Fibroblast of lung (primary cell): ENCODE results near the gene C17orf50. TPM values are rescaled to one million over a fixed set of nuclear protein-coding genes. Genes with fewer than 3 reads are reported as not detected.
A peak's percentile ranks its signal among the peaks of the same experiment; 100 is the strongest.

Experiments used
- DNase-seq, 2 donors: peaks; one replicate each; pipeline versions ENCODE4 v3.0.0 to v3.0.0-alpha.2; 2010; ENCODE audit warnings: low read depth in 2 of 2
- H2AFZ ChIP-seq: 2 replicates; pipeline ENCODE4 v1.5.1; 2012; ENCODE audit warnings: low read length, control low read depth, inconsistent platforms
- H3K27ac ChIP-seq: 2 replicates; pipeline ENCODE4 v1.5.1; 2011; ENCODE audit warnings: low read length, control low read depth; ENCODE audit not compliant: insufficient read depth
- H3K27me3 ChIP-seq: 2 replicates; pipeline ENCODE4 v1.5.1; 2011; ENCODE audit warnings: mild to moderate bottlenecking, low read length; ENCODE audit not compliant: control insufficient read depth, insufficient read depth
- H3K36me3 ChIP-seq: 2 replicates; pipeline ENCODE4 v1.5.1; 2011; ENCODE audit warnings: low read length; ENCODE audit not compliant: control insufficient read depth, insufficient read depth
- H3K4me1 ChIP-seq: 2 replicates; pipeline ENCODE4 v1.5.1; 2011; ENCODE audit warnings: low read length; ENCODE audit not compliant: control insufficient read depth, insufficient read depth; ENCODE audit errors: extremely low read depth
- H3K4me2 ChIP-seq: 2 replicates; pipeline ENCODE4 v1.5.1; 2011; ENCODE audit warnings: low read length, control low read depth; ENCODE audit not compliant: insufficient read depth; ENCODE audit errors: extremely low read depth
- H3K4me3 ChIP-seq, 4 experiments: fragments of 200-600 bp in 1 of 4; sonication (generic) in 1 of 4; replicated peaks in 1 of 4; 2 replicates each; pipeline ENCODE4 v1.5.1; 2011 to 2016; ENCODE audit warnings: low read length in 4 of 4, low read depth in 3 of 4, mild to moderate bottlenecking in 3 of 4, control low read depth in 2 of 4, inconsistent platforms in 1 of 4, mixed read lengths in 1 of 4; ENCODE audit not compliant: insufficient read depth in 1 of 4; ENCODE audit errors: control extremely low read depth in 1 of 4
- H3K79me2 ChIP-seq: 2 replicates; pipeline ENCODE4 v1.5.1; 2012; ENCODE audit warnings: mild to moderate bottlenecking, low read length, inconsistent platforms; ENCODE audit not compliant: control insufficient read depth, insufficient read depth
- H3K9ac ChIP-seq: 2 replicates; pipeline ENCODE4 v1.5.1; 2011; ENCODE audit warnings: mild to moderate bottlenecking, low read length, control low read depth; ENCODE audit not compliant: insufficient read depth
- H3K9me3 ChIP-seq: 2 replicates; pipeline ENCODE4 v1.5.1; 2012; ENCODE audit warnings: low read depth, low read length; ENCODE audit not compliant: control insufficient read depth, insufficient read depth
- H4K20me1 ChIP-seq: 2 replicates; pipeline ENCODE4 v1.5.1; 2011; ENCODE audit warnings: low read length; ENCODE audit not compliant: control insufficient read depth, insufficient read depth; ENCODE audit errors: extremely low read depth
- EZH2 ChIP-seq: IDR thresholded peaks from 2 replicates; pipeline ENCODE4 v1.5.1; 2012; ENCODE audit warnings: low read length, control low read depth, mild to moderate bottlenecking; ENCODE audit errors: missing control alignments
- polyA plus RNA-seq, 2 donors: library from polyadenylated mRNA; depleted of rRNA in 1 of 2; stranded (reverse) in 1 of 2; unstranded in 1 of 2; fragments of >200 nt; gene quantifications; 2 replicates each; pipeline ENCODE4 v1.2.1, GENCODE V29; 2011 to 2012; ENCODE audit warnings: missing spikeins in 1 of 2
- total RNA-seq: library from RNA; depleted of rRNA; stranded (reverse); fragments of >200 nt; gene quantifications from 2 replicates; pipeline ENCODE4 v1.2.1, GENCODE V29; 2014
- TF ChIP-seq, protein P1 (sequence below), 2 donors: IDR thresholded peaks in 1 of 2; conservative IDR thresholded peaks in 1 of 2; 1 replicate in 1 of 2; 2 replicates in 1 of 2; pipeline ENCODE4 v1.5.1; 2011 to 2012; ENCODE audit warnings: low read length in 2 of 2, control low read depth in 1 of 2, inconsistent platforms in 1 of 2, low read depth in 1 of 2, mild to moderate bottlenecking in 1 of 2

Gene C17orf50
- total and polyA plus RNA-seq, 2 donors (not counting 1 experiment from before 2014, with no cell fraction given) = not detected

DNA sequence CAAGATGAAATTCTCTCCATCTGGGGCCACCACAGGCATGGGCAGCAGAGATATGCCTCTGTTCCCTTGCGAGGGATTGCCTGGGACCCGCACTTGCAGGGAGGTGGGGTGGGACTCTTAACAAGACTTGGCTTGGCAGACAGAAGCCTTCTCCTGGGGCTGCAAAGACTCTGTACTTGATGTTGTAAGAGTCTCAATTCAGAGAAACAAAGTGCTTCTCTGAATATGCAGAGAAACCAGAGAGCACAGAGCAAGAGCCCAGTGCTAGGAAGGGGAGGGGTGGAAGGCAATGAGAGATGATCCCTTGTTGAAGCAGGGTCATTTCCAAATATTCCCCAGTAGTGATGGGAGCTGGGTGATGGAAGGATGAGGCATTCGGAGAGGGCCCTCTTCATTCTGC, 32.6 kb downstream of the C17orf50 start:
- Histone ChIP-seq H3K79me2 (no peaks in the 10 kb centered on the region), H3K9me3 (no peaks in the 10 kb centered on the region), H4K20me1 (no peaks in the 10 kb centered on the region), H3K9ac (no peak overlapping the region), H3K36me3 (no peaks in the 10 kb centered on the region), H3K4me2 (no peak overlapping the region), H2AFZ (no peak overlapping the region), H3K27ac (no peak overlapping the region), H3K27me3 (peaks cover 55% of the 10 kb centered on the region), H3K4me3 (no peak overlapping the region), H3K4me1 (peaks cover 7% of the 10 kb centered on the region)
- TF ChIP-seq EZH2 = no peak
- TF ChIP-seq, protein P1, sequence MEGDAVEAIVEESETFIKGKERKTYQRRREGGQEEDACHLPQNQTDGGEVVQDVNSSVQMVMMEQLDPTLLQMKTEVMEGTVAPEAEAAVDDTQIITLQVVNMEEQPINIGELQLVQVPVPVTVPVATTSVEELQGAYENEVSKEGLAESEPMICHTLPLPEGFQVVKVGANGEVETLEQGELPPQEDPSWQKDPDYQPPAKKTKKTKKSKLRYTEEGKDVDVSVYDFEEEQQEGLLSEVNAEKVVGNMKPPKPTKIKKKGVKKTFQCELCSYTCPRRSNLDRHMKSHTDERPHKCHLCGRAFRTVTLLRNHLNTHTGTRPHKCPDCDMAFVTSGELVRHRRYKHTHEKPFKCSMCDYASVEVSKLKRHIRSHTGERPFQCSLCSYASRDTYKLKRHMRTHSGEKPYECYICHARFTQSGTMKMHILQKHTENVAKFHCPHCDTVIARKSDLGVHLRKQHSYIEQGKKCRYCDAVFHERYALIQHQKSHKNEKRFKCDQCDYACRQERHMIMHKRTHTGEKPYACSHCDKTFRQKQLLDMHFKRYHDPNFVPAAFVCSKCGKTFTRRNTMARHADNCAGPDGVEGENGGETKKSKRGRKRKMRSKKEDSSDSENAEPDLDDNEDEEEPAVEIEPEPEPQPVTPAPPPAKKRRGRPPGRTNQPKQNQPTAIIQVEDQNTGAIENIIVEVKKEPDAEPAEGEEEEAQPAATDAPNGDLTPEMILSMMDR (conservative IDR thresholded peaks at IDR 0.05 in 1 of 2, IDR thresholded peaks at IDR 0.05 in 1 of 2; ENCODE audit: low read depth in 1 of 2, low read length in 2 of 2) = no peak
- DNase-seq = no peak

DNA sequence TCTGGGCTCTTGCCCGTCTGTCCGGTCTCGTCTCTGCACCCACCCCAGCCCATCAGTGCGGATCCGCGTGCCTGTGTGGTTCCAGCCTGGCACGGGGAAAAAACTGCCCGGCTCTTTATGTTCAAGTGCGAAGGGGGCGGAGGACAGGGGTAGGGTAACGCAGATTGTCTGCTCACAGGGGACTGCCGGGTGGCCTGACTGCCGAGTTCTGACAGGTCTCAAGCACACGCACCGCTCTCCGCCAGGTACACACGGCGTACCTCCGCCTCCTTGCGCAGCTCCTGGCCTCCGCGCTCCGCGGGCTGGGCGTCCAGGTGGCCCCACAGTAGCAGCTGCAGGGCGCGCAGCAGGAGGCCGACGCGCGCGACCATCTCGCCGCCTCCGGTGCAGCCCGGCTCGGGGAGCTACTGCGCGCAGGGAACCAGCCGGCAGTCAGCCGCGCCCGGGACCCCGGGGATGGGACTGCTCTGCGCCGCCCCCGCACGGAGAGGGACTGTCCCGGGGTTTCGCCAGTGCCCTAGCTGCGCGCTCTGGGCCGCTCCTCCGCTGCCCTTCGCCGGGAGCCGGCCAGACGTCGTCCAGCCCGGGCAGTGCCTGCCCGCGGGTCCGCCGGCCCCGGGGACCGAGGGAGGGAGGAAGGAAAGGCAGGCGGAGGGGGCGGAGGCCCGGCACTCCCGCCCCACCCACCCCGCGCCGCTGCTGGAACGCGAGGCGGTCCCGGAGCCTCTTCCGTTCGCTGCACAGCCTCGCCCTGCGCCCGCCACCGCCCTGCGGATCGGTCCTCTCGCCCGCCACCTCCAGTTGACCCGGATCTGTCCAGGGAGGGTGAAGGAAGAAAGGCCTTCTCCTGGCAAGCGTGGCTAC, 34.6 kb downstream of the C17orf50 start, which contains the start of gene MMP28:
TSS of gene MMP28 (minus strand) at position 635 of the 864 bp plus-strand sequence. CDS start at position 371, 264 bp downstream.
- Histone ChIP-seq H3K79me2 (no peaks in the 10 kb centered on the region), H3K9ac (no peak within 1 kb of the TSS), H3K36me3 (no peaks in the 10 kb centered on the region), H3K4me3 (peak within 1 kb of the TSS; percentile 31 to 62 (median 47)), H3K4me2 (peak within 1 kb of the TSS; percentile 86), H2AFZ (peak within 1 kb of the TSS; percentile 21), H3K4me1 (no peaks in the 10 kb centered on the region), H3K27ac (no peak within 1 kb of the TSS), H4K20me1 (no peaks in the 10 kb centered on the region), H3K9me3 (no peaks in the 10 kb centered on the region), H3K27me3 (peaks cover 66% of the 10 kb centered on the region)
- peak in 1 of 2 donors; percentile 28 for DNase-seq
- TF ChIP-seq, protein P1 (conservative IDR thresholded peaks at IDR 0.05 in 1 of 2, IDR thresholded peaks at IDR 0.05 in 1 of 2; ENCODE audit: low read depth in 1 of 2, low read length in 2 of 2) = no peak
- peak; percentile 69 for TF ChIP-seq EZH2

DNA sequence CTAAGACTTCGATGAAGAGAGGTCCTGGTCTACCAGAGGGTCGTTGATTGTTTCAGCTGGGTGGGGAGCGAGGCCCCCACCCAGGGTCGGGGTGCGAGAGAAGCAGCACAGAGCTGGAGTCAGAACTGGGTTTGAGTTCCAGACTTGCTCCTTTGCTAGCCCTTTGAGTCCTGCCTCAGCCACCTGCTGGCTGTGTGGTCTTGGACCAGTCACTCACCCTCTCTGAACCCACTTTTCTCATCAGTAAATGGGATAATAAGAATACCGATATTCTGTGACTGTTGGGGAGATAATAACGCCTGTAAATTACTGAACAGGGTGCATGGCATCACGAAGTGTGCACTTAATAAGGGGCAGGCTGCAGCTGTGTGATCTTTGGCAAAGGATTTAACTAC, 35.2 kb downstream of the C17orf50 start:
- Histone ChIP-seq H2AFZ (no peak overlapping the region), H3K9ac (no peak overlapping the region), H3K4me2 (peak overlapping the region; percentile 86), H4K20me1 (no peaks in the 10 kb centered on the region), H3K4me3 (peak overlapping the region in 2 of 4 experiments; percentile 50 to 56), H3K27ac (no peak overlapping the region), H3K79me2 (no peaks in the 10 kb centered on the region), H3K9me3 (no peaks in the 10 kb centered on the region), H3K27me3 (peaks cover 69% of the 10 kb centered on the region), H3K4me1 (no peaks in the 10 kb centered on the region), H3K36me3 (no peaks in the 10 kb centered on the region)
- DNase-seq = no peak
- TF ChIP-seq, protein P1 (conservative IDR thresholded peaks at IDR 0.05 in 1 of 2, IDR thresholded peaks at IDR 0.05 in 1 of 2; ENCODE audit: low read depth in 1 of 2, low read length in 2 of 2) = no peak
- TF ChIP-seq EZH2 = peak; percentile 53
